GM18498 (cell line): ENCODE results near the gene HAUS3.
"Not testable (repeated sequence)": the region's sequence is repeated elsewhere in the genome, so short reads cannot be mapped to it uniquely, and the experiment has no call there.

Experiments used
- ATAC-seq: cut with Tn5 transposase; IDR thresholded peaks from one replicate; pipeline ENCODE4 v1.9.1; 2021; ENCODE audit warnings: mild to moderate bottlenecking, moderate library complexity; ENCODE audit not compliant: unreplicated experiment

Gene HAUS3

GRCh38 chr4:2275546-2276251 lies 33.8 kb upstream of the HAUS3 start:
- no peak for ATAC-seq

GRCh38 chr4:2275044-2275397 lies 33.1 kb upstream of the HAUS3 start:
- ATAC-seq = not testable (repeated sequence)

- no peak for ATAC-seq
Observed at GRCh38 chr4:2274320-2275043, 32.6 kb upstream of the HAUS3 start.

GRCh38 chr4:2273657-2274319 lies 31.9 kb upstream of the HAUS3 start:
- ATAC-seq = no peak

GRCh38 chr4:2273221-2273620 lies 31.3 kb upstream of the HAUS3 start:
- ATAC-seq = no peak

- ATAC-seq = no peak
Observed at GRCh38 chr4:2272828-2273120, 30.9 kb upstream of the HAUS3 start.

- ATAC-seq = no peak
Observed at GRCh38 chr4:2272026-2272827, 30.3 kb upstream of the HAUS3 start.

- no peak for ATAC-seq
Observed at GRCh38 chr4:2271279-2272025, 29.5 kb upstream of the HAUS3 start.

GRCh38 chr4:2270341-2271165 lies 28.6 kb upstream of the HAUS3 start:
- ATAC-seq = no peak

GRCh38 chr4:2269618-2270163 lies 27.8 kb upstream of the HAUS3 start:
- ATAC-seq = no peak

GRCh38 chr4:2269206-2269531 lies 27.2 kb upstream of the HAUS3 start:
- no peak for ATAC-seq

GRCh38 chr4:2268357-2269205 lies 26.7 kb upstream of the HAUS3 start:
- no peak for ATAC-seq

- no peak for ATAC-seq
Observed at GRCh38 chr4:2267841-2268240, 25.9 kb upstream of the HAUS3 start.

GRCh38 chr4:2267320-2267811 lies 25.4 kb upstream of the HAUS3 start:
- ATAC-seq = no peak

- ATAC-seq = no peak
Observed at GRCh38 chr4:2266821-2267220, 24.9 kb upstream of the HAUS3 start.

GRCh38 chr4:2266181-2266580 lies 24.3 kb upstream of the HAUS3 start:
- ATAC-seq = no peak

GRCh38 chr4:2265113-2266110 lies 23.5 kb upstream of the HAUS3 start:
- no peak for ATAC-seq
